Measurements from ENCODE around the gene BMX. TPM values are rescaled to one million over a fixed set of nuclear protein-coding genes. Genes with fewer than 3 reads are reported as not detected.
A peak's percentile ranks its signal among the peaks of the same experiment; 100 is the strongest.

Gene BMX
- 3.1 TPM for total RNA-seq

GRCh38 chrX:15500497-15500966 is at the start of gene BMX:
Gene BMX (plus strand): TSS chrX:15500807. CDS start chrX:15508354, 7,547 bp downstream.
- H3K27me3 ChIP-seq (ENCODE audit: control insufficient read depth in 3 of 3, insufficient read depth in 3 of 3, low read length in 3 of 3) = peaks cover 0 to 11% (median 0%) of the 10 kb centered on the region in 3 donors
- H3K4me1 ChIP-seq (ENCODE audit: control insufficient read depth in 3 of 3, insufficient read depth in 3 of 3, low read length in 3 of 3) = no peaks in the 10 kb centered on the region
- no peak within 1 kb of the TSS for H3K9ac ChIP-seq (ENCODE audit: low read depth in 1 of 3, low read length in 3 of 3)
- no peaks in the 10 kb centered on the region for H3K36me3 ChIP-seq (ENCODE audit: control insufficient read depth in 3 of 3, insufficient read depth in 3 of 3, low read length in 3 of 3)
- H3K9me3 ChIP-seq (ENCODE audit: control insufficient read depth in 3 of 3, low read length in 3 of 3) = no peaks in the 10 kb centered on the region
- peak within 1 kb of the TSS; percentile 25 for H3K27ac ChIP-seq (ENCODE audit: low read depth, low read length)
- H3K4me3 ChIP-seq (ENCODE audit: low read length in 3 of 3) = peak within 1 kb of the TSS in 1 of 3 donors; percentile 38

GRCh38 chrX:15451913-15452312 is 48.7 kb upstream of the BMX start:
- no peak overlapping the region for H3K9ac ChIP-seq (ENCODE audit: low read depth in 1 of 3, low read length in 3 of 3)
- peaks cover 0 to 3% (median 0%) of the 10 kb centered on the region in 3 donors for H3K27me3 ChIP-seq (ENCODE audit: control insufficient read depth in 3 of 3, insufficient read depth in 3 of 3, low read length in 3 of 3)
- H3K27ac ChIP-seq (ENCODE audit: low read depth, low read length) = no peak overlapping the region
- H3K4me3 ChIP-seq (ENCODE audit: low read length in 3 of 3) = no peak overlapping the region
- H3K36me3 ChIP-seq (ENCODE audit: control insufficient read depth in 3 of 3, insufficient read depth in 3 of 3, low read length in 3 of 3) = peaks cover 6 to 22% (median 21%) of the 10 kb centered on the region in 3 donors
- peaks cover 9 to 10% (median 9%) of the 10 kb centered on the region in 3 donors for H3K4me1 ChIP-seq (ENCODE audit: control insufficient read depth in 3 of 3, insufficient read depth in 3 of 3, low read length in 3 of 3)
- no peaks in the 10 kb centered on the region for H3K9me3 ChIP-seq (ENCODE audit: control insufficient read depth in 3 of 3, low read length in 3 of 3)

GRCh38 chrX:15464704-15465103 is 35.9 kb upstream of the BMX start:
- H3K4me3 ChIP-seq (ENCODE audit: low read length in 3 of 3) = no peak overlapping the region
- H3K27ac ChIP-seq (ENCODE audit: low read depth, low read length) = no peak overlapping the region
- H3K36me3 ChIP-seq (ENCODE audit: control insufficient read depth in 3 of 3, insufficient read depth in 3 of 3, low read length in 3 of 3) = no peaks in the 10 kb centered on the region
- peaks cover 0 to 5% (median 3%) of the 10 kb centered on the region in 3 donors for H3K4me1 ChIP-seq (ENCODE audit: control insufficient read depth in 3 of 3, insufficient read depth in 3 of 3, low read length in 3 of 3)
- H3K27me3 ChIP-seq (ENCODE audit: control insufficient read depth in 3 of 3, insufficient read depth in 3 of 3, low read length in 3 of 3) = no peaks in the 10 kb centered on the region
- H3K9me3 ChIP-seq (ENCODE audit: control insufficient read depth in 3 of 3, low read length in 3 of 3) = no peaks in the 10 kb centered on the region
- no peak overlapping the region for H3K9ac ChIP-seq (ENCODE audit: low read depth in 1 of 3, low read length in 3 of 3)

GRCh38 chrX:15465347-15465746 is 35.3 kb upstream of the BMX start:
- H3K27ac ChIP-seq (ENCODE audit: low read depth, low read length) = no peak overlapping the region
- no peaks in the 10 kb centered on the region for H3K36me3 ChIP-seq (ENCODE audit: control insufficient read depth in 3 of 3, insufficient read depth in 3 of 3, low read length in 3 of 3)

GRCh38 chrX:15465896-15466651 is 34.5 kb upstream of the BMX start:
- no peak overlapping the region for H3K9ac ChIP-seq (ENCODE audit: low read depth in 1 of 3, low read length in 3 of 3)
- no peaks in the 10 kb centered on the region for H3K9me3 ChIP-seq (ENCODE audit: control insufficient read depth in 3 of 3, low read length in 3 of 3)
- no peak overlapping the region for H3K4me3 ChIP-seq (ENCODE audit: low read length in 3 of 3)
- H3K27me3 ChIP-seq (ENCODE audit: control insufficient read depth in 3 of 3, insufficient read depth in 3 of 3, low read length in 3 of 3) = no peaks in the 10 kb centered on the region
- H3K4me1 ChIP-seq (ENCODE audit: control insufficient read depth in 3 of 3, insufficient read depth in 3 of 3, low read length in 3 of 3) = peaks cover 0 to 5% (median 3%) of the 10 kb centered on the region in 3 donors
- no peak overlapping the region for H3K27ac ChIP-seq (ENCODE audit: low read depth, low read length)
- H3K36me3 ChIP-seq (ENCODE audit: control insufficient read depth in 3 of 3, insufficient read depth in 3 of 3, low read length in 3 of 3) = no peaks in the 10 kb centered on the region

More at GRCh38 chrX:15465347-15465746, 35.3 kb upstream of the BMX start:
- H3K4me3 ChIP-seq (ENCODE audit: low read length in 3 of 3) = no peak overlapping the region
- no peaks in the 10 kb centered on the region for H3K9me3 ChIP-seq (ENCODE audit: control insufficient read depth in 3 of 3, low read length in 3 of 3)
- no peaks in the 10 kb centered on the region for H3K27me3 ChIP-seq (ENCODE audit: control insufficient read depth in 3 of 3, insufficient read depth in 3 of 3, low read length in 3 of 3)
- no peak overlapping the region for H3K9ac ChIP-seq (ENCODE audit: low read depth in 1 of 3, low read length in 3 of 3)
- H3K4me1 ChIP-seq (ENCODE audit: control insufficient read depth in 3 of 3, insufficient read depth in 3 of 3, low read length in 3 of 3) = peaks cover 0 to 5% (median 3%) of the 10 kb centered on the region in 3 donors

- H3K9ac ChIP-seq (ENCODE audit: low read depth in 1 of 3, low read length in 3 of 3) = no peak overlapping the region
- H3K36me3 ChIP-seq (ENCODE audit: control insufficient read depth in 3 of 3, insufficient read depth in 3 of 3, low read length in 3 of 3) = no peaks in the 10 kb centered on the region
- peaks cover 0 to 5% (median 3%) of the 10 kb centered on the region in 3 donors for H3K4me1 ChIP-seq (ENCODE audit: control insufficient read depth in 3 of 3, insufficient read depth in 3 of 3, low read length in 3 of 3)
- H3K9me3 ChIP-seq (ENCODE audit: control insufficient read depth in 3 of 3, low read length in 3 of 3) = no peaks in the 10 kb centered on the region
- H3K27ac ChIP-seq (ENCODE audit: low read depth, low read length) = no peak overlapping the region
- no peaks in the 10 kb centered on the region for H3K27me3 ChIP-seq (ENCODE audit: control insufficient read depth in 3 of 3, insufficient read depth in 3 of 3, low read length in 3 of 3)
- no peak overlapping the region for H3K4me3 ChIP-seq (ENCODE audit: low read length in 3 of 3)
These were observed 32.6 kb upstream of the BMX start for GRCh38 chrX:15468036-15468435.

- Histone ChIP-seq H3K9ac (ENCODE audit: low read depth in 1 of 3, low read length in 3 of 3) (no peak overlapping the region), H3K9me3 (ENCODE audit: control insufficient read depth in 3 of 3, low read length in 3 of 3) (no peaks in the 10 kb centered on the region), H3K4me3 (ENCODE audit: low read length in 3 of 3) (no peak overlapping the region), H3K4me1 (ENCODE audit: control insufficient read depth in 3 of 3, insufficient read depth in 3 of 3, low read length in 3 of 3) (peaks cover 0 to 5% (median 3%) of the 10 kb centered on the region in 3 donors), H3K27me3 (ENCODE audit: control insufficient read depth in 3 of 3, insufficient read depth in 3 of 3, low read length in 3 of 3) (no peaks in the 10 kb centered on the region), H3K36me3 (ENCODE audit: control insufficient read depth in 3 of 3, insufficient read depth in 3 of 3, low read length in 3 of 3) (no peaks in the 10 kb centered on the region), H3K27ac (ENCODE audit: low read depth, low read length) (no peak overlapping the region)
These were observed 31.0 kb upstream of the BMX start for GRCh38 chrX:15469613-15470012.

GRCh38 chrX:15471028-15471427 is 29.6 kb upstream of the BMX start:
- Histone ChIP-seq H3K4me1 (ENCODE audit: control insufficient read depth in 3 of 3, insufficient read depth in 3 of 3, low read length in 3 of 3) (peaks cover 0 to 5% (median 3%) of the 10 kb centered on the region in 3 donors), H3K27ac (ENCODE audit: low read depth, low read length) (no peak overlapping the region), H3K27me3 (ENCODE audit: control insufficient read depth in 3 of 3, insufficient read depth in 3 of 3, low read length in 3 of 3) (no peaks in the 10 kb centered on the region), H3K9me3 (ENCODE audit: control insufficient read depth in 3 of 3, low read length in 3 of 3) (no peaks in the 10 kb centered on the region), H3K36me3 (ENCODE audit: control insufficient read depth in 3 of 3, insufficient read depth in 3 of 3, low read length in 3 of 3) (no peaks in the 10 kb centered on the region), H3K9ac (ENCODE audit: low read depth in 1 of 3, low read length in 3 of 3) (no peak overlapping the region), H3K4me3 (ENCODE audit: low read length in 3 of 3) (no peak overlapping the region)

- Histone ChIP-seq H3K27me3 (ENCODE audit: control insufficient read depth in 3 of 3, insufficient read depth in 3 of 3, low read length in 3 of 3) (no peaks in the 10 kb centered on the region), H3K4me3 (ENCODE audit: low read length in 3 of 3) (no peak overlapping the region), H3K9ac (ENCODE audit: low read depth in 1 of 3, low read length in 3 of 3) (no peak overlapping the region), H3K27ac (ENCODE audit: low read depth, low read length) (no peak overlapping the region), H3K9me3 (ENCODE audit: control insufficient read depth in 3 of 3, low read length in 3 of 3) (no peaks in the 10 kb centered on the region), H3K36me3 (ENCODE audit: control insufficient read depth in 3 of 3, insufficient read depth in 3 of 3, low read length in 3 of 3) (no peaks in the 10 kb centered on the region), H3K4me1 (ENCODE audit: control insufficient read depth in 3 of 3, insufficient read depth in 3 of 3, low read length in 3 of 3) (peaks cover 0 to 5% (median 5%) of the 10 kb centered on the region in 3 donors)
These were observed 28.1 kb upstream of the BMX start for GRCh38 chrX:15472531-15472930.

GRCh38 chrX:15474028-15474427 is 26.6 kb upstream of the BMX start:
- Histone ChIP-seq H3K4me3 (ENCODE audit: low read length in 3 of 3) (no peak overlapping the region), H3K4me1 (ENCODE audit: control insufficient read depth in 3 of 3, insufficient read depth in 3 of 3, low read length in 3 of 3) (peaks cover 0 to 2% (median 0%) of the 10 kb centered on the region in 3 donors), H3K27me3 (ENCODE audit: control insufficient read depth in 3 of 3, insufficient read depth in 3 of 3, low read length in 3 of 3) (peaks cover 0 to 2% (median 0%) of the 10 kb centered on the region in 3 donors), H3K9me3 (ENCODE audit: control insufficient read depth in 3 of 3, low read length in 3 of 3) (no peaks in the 10 kb centered on the region), H3K36me3 (ENCODE audit: control insufficient read depth in 3 of 3, insufficient read depth in 3 of 3, low read length in 3 of 3) (peaks cover 0 to 10% (median 2%) of the 10 kb centered on the region in 3 donors), H3K27ac (ENCODE audit: low read depth, low read length) (no peak overlapping the region), H3K9ac (ENCODE audit: low read depth in 1 of 3, low read length in 3 of 3) (no peak overlapping the region)

Data from skeletal muscle tissue (tissue), 4 donors.